Endothelial cell of umbilical vein (primary cell): ENCODE results near the gene MRPS12. TPM values are rescaled to one million over a fixed set of nuclear protein-coding genes. Genes with fewer than 3 reads are reported as not detected.

Experiments used
- BruUV-seq: library from RNA; stranded (reverse); fragments of 400-500 nt; replicated peaks from 2 replicates; lab custom pipeline; 2021; lab: Mats Ljungman, UMichigan
- CTCF ChIA-PET: fragments of 300-600, 350-600 bp; sonication (Branson Sonifier 250); formaldehyde crosslinking; loops from one replicate; lab custom pipeline; 2021; ENCODE audit warnings: antibody characterized with exemption, inconsistent platforms; lab: Charles Lee
- POLR2A ChIA-PET: fragments of 300-600, 350-600 bp; sonication (Branson Sonifier 250); formaldehyde crosslinking; loops from one replicate; lab custom pipeline; 2021; ENCODE audit warnings: antibody characterized with exemption, inconsistent platforms; lab: Charles Lee
- DNase-seq: peaks from one replicate; pipeline ENCODE4 v3.0.0-alpha.2; 2011; ENCODE audit warnings: low read depth, low spot score
- FAIRE-seq: peaks from 2 replicates; lab custom pipeline; 2011; peaks lifted over from hg19 to GRCh38; lab: Jason Lieb, UNC
- H2AFZ ChIP-seq: 2 replicates; pipeline ENCODE4 v1.6.0; 2012; ENCODE audit warnings: low read depth, low read length, control low read depth, inconsistent platforms
- H3K27ac ChIP-seq: 2 replicates; pipeline ENCODE4 v1.5.1; 2011; ENCODE audit warnings: low read depth, mild to moderate bottlenecking, control low read depth, low read length, moderate library complexity; ENCODE audit not compliant: insufficient read depth
- H3K27me3 ChIP-seq, 2 experiments: 2 replicates each; pipeline versions ENCODE4 v1.6.0 to v1.6.1; 2011; ENCODE audit warnings: low read length in 2 of 2, mixed read lengths in 1 of 2; ENCODE audit not compliant: control insufficient read depth in 2 of 2, insufficient read depth in 2 of 2
- H3K36me3 ChIP-seq, 2 experiments: 2 replicates in 1 of 2; 3 replicates in 1 of 2; pipeline ENCODE4 v1.5.1; 2011; ENCODE audit warnings: low read length in 2 of 2, mild to moderate bottlenecking in 1 of 2, moderate library complexity in 1 of 2; ENCODE audit not compliant: control insufficient read depth in 2 of 2, insufficient read depth in 2 of 2; ENCODE audit errors: extremely low read depth in 1 of 2
- H3K4me1 ChIP-seq: 3 replicates; pipeline ENCODE4 v1.5.1; 2011; ENCODE audit warnings: mild to moderate bottlenecking, low read length; ENCODE audit not compliant: control insufficient read depth, insufficient read depth; ENCODE audit errors: extremely low read depth
- H3K4me2 ChIP-seq: 2 replicates; pipeline ENCODE4 v1.6.1; 2011; ENCODE audit warnings: low read length, control low read depth, mixed read lengths; ENCODE audit not compliant: insufficient read depth
- H3K4me3 ChIP-seq, 3 experiments: fragments of 200-600 bp in 1 of 3; sonication (generic), shearing (Covaris generic) in 1 of 3; replicated peaks in 1 of 3; 2 replicates each; pipeline ENCODE4 v1.5.1; 2011 to 2016; ENCODE audit warnings: control low read depth in 3 of 3, low read length in 3 of 3, mild to moderate bottlenecking in 2 of 3, inconsistent platforms in 1 of 3, low read depth in 1 of 3, moderate library complexity in 1 of 3; ENCODE audit not compliant: insufficient read depth in 1 of 3
- H3K79me2 ChIP-seq: 2 replicates; pipeline ENCODE4 v1.6.0; 2012; ENCODE audit warnings: low read length, inconsistent platforms; ENCODE audit not compliant: control insufficient read depth, insufficient read depth
- H3K9ac ChIP-seq: replicated peaks from 2 replicates; pipeline ENCODE3; 2011; ENCODE audit warnings: low read length, control low read depth; ENCODE audit not compliant: insufficient read depth; ENCODE audit errors: extremely low read depth
- H3K9me1 ChIP-seq: replicated peaks from 3 replicates; pipeline ENCODE4 v1.6.0; 2011; ENCODE audit warnings: mild to moderate bottlenecking, low read length; ENCODE audit not compliant: control insufficient read depth, insufficient read depth; ENCODE audit errors: extremely low read depth
- H3K9me3 ChIP-seq: replicated peaks from 2 replicates; pipeline ENCODE4 v1.5.1; 2012; ENCODE audit warnings: low read length, inconsistent platforms; ENCODE audit not compliant: control insufficient read depth, insufficient read depth
- H4K20me1 ChIP-seq: replicated peaks from 2 replicates; pipeline ENCODE3; 2011; ENCODE audit warnings: mild to moderate bottlenecking, low read length; ENCODE audit not compliant: control insufficient read depth, insufficient read depth; ENCODE audit errors: extremely low read depth
- CTCF ChIP-seq, 2 donors: IDR thresholded peaks; 1 replicate in 1 of 2; 2 replicates in 1 of 2; pipeline ENCODE4 v1.5.1; 2011; ENCODE audit warnings: low read length in 2 of 2, mild to moderate bottlenecking in 2 of 2, moderate library complexity in 2 of 2, control low read depth in 1 of 2, inconsistent platforms in 1 of 2, low read depth in 1 of 2; ENCODE audit not compliant: insufficient read depth in 1 of 2; ENCODE audit errors: extremely low read depth in 1 of 2
- EZH2 ChIP-seq: IDR thresholded peaks from 2 replicates; pipeline ENCODE4 v1.6.1; 2012; ENCODE audit warnings: borderline replicate concordance, low read depth, mild to moderate bottlenecking, moderate library complexity, low read length, inconsistent platforms; ENCODE audit not compliant: severe bottlenecking
- FOS ChIP-seq: IDR thresholded peaks from 2 replicates; pipeline ENCODE4 v1.6.1; 2011; ENCODE audit warnings: mild to moderate bottlenecking, low read length, moderate library complexity, borderline replicate concordance; ENCODE audit not compliant: insufficient read depth
- GATA2 ChIP-seq: IDR thresholded peaks from 2 replicates; pipeline ENCODE4 v1.7.0; 2011; ENCODE audit warnings: low read depth, mild to moderate bottlenecking, moderate library complexity, mixed read lengths, low read length; ENCODE audit not compliant: insufficient read length, insufficient read depth
- JUN ChIP-seq: IDR thresholded peaks from 2 replicates; pipeline ENCODE4 v1.6.1; 2011; ENCODE audit warnings: borderline replicate concordance, low read depth; ENCODE audit not compliant: insufficient read length, insufficient read depth
- MAX ChIP-seq: IDR thresholded peaks from 2 replicates; pipeline ENCODE4 v1.6.1; 2011; ENCODE audit not compliant: insufficient read depth, insufficient read length
- MYC ChIP-seq: IDR thresholded peaks from one replicate; pipeline ENCODE4 v1.6.1; 2011; ENCODE audit warnings: mild to moderate bottlenecking, low read depth, low read length
- POLR2A ChIP-seq: IDR thresholded peaks from 2 replicates; pipeline ENCODE4 v1.6.1; 2012; ENCODE audit warnings: low read depth, mild to moderate bottlenecking, control low read depth, low read length
- POLR2AphosphoS5 ChIP-seq: IDR thresholded peaks from 2 replicates; pipeline ENCODE4 v1.6.1; 2012; ENCODE audit warnings: low read depth, mild to moderate bottlenecking, control low read depth, low read length, moderate library complexity; ENCODE audit not compliant: insufficient read depth
- dilution Hi-C: fragments of 300-500 bp; cut with MboI; formaldehyde crosslinking; loops from one replicate; pipeline ENCODE4 v1.15.0; 2019; ENCODE audit warnings: low sequenced_read_pairs; ENCODE audit not compliant: extremely low pct_ligation_motif_present
- intact Hi-C: fragments of 100-400 bp; cut with micrococcal nuclease; formaldehyde crosslinking; loops from one replicate; pipeline ENCODE4 v1.10.0; 2022
- polyA plus RNA-seq, 4 experiments: library from polyadenylated mRNA; depleted of rRNA in 3 of 4; stranded (reverse) in 3 of 4; unstranded in 1 of 4; fragments of >200 nt; gene quantifications; 2 replicates each; pipeline versions ENCODE4 v1.2.1 to v1.2.3, GENCODE V29; 2011 to 2012; ENCODE audit warnings: missing spikeins in 1 of 4
- total RNA-seq: library from RNA; stranded (reverse); gene quantifications from 2 replicates; pipeline ENCODE4 v1.2.3, GENCODE V29; 2021

MRPS12 gene
- total and polyA plus RNA-seq, 2 donors (not counting 3 experiments of a cell fraction or from before 2014, with no cell fraction given): 49.3 to 86.3 TPM

- intact Hi-C loops (no loop called here), dilution Hi-C loops (no loop called here)
- FAIRE-seq (no peak), DNase-seq (no peak)
- Histone ChIP-seq H3K9me3 (no peaks in the 10 kb centered on the region), H3K27me3 (no peaks in the 10 kb centered on the region), H3K9me1 (no peaks in the 10 kb centered on the region), H3K27ac (no peak overlapping the region), H3K4me3 (no peak overlapping the region), H4K20me1 (no peaks in the 10 kb centered on the region), H2AFZ (no peak overlapping the region), H3K9ac (no peak overlapping the region), H3K79me2 (no peaks in the 10 kb centered on the region), H3K4me1 (no peaks in the 10 kb centered on the region), H3K36me3 (no peaks in the 10 kb centered on the region), H3K4me2 (no peak overlapping the region)
- BruUV-seq: no TSS peak
- ChIA-PET CTCF (no interaction called here), POLR2A (no interaction called here)
- TF ChIP-seq POLR2A: no peak
- no peak for TF ChIP-seq CTCF (IDR thresholded peaks at IDR 0.05; ENCODE audit: extremely low read depth in 1 of 2, insufficient read depth in 1 of 2, low read depth in 1 of 2, low read length in 2 of 2)
- no peak for TF ChIP-seq POLR2AphosphoS5
- no peak for TF ChIP-seq FOS
- no peak for TF ChIP-seq MYC
- TF ChIP-seq JUN: no peak
- no peak for TF ChIP-seq MAX
- TF ChIP-seq GATA2: no peak
- TF ChIP-seq EZH2: no peak
Measured at GRCh38 chr19:38918526-38918925, 12.2 kb upstream of the MRPS12 start.
